Stimulated activated naive CD8-positive, alpha-beta T cell treated with anti-CD3 and anti-CD28 coated beads, Interleukin-15, Interleukin-2, amounts not matched to agents 100 ng/mL and 50 ng/mL, for 24 hours (primary cell): ENCODE data around the gene HBD.

Experiments used
- H3K27ac Mint-ChIP-seq: one replicate; pipeline ENCODE4 v1.8.0; 2021; ENCODE audit warnings: mild to moderate bottlenecking, mixed read lengths
- H3K27me3 Mint-ChIP-seq: one replicate; pipeline ENCODE4 v1.8.0; 2021; ENCODE audit warnings: mixed read lengths
- H3K36me3 Mint-ChIP-seq: one replicate; pipeline ENCODE4 v1.8.0; 2021; ENCODE audit warnings: low read depth, mixed read lengths
- H3K4me1 Mint-ChIP-seq: one replicate; pipeline ENCODE4 v1.8.0; 2021; ENCODE audit warnings: low read depth, mixed read lengths
- H3K4me3 Mint-ChIP-seq: one replicate; pipeline ENCODE4 v1.8.0; 2021; ENCODE audit warnings: mild to moderate bottlenecking, mixed read lengths
- H3K9me3 Mint-ChIP-seq: one replicate; pipeline ENCODE4 v1.8.0; 2021; ENCODE audit warnings: mixed read lengths

Gene HBD

DNA sequence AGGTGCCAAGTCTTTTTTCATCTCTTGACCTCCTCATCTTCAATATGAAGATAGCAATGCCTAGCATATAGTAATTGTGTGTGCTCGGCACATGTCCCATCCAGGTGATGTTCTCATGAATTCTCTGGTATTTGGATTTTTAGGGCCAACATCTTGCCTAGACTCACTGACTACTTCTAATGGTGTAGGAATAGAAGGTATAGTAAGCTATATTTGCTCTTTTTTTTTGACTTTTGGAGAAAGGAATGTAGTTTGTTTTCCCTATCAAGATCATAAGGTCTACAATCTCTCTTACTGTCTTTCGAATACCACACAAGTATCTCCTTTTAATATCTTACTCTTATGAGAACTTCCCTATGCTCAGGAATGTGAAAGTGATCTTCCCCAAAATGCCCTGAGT lies 3.2 kb downstream of the HBD start:
- Mint-ChIP-seq H3K36me3 (no peaks in the 10 kb centered on the region), H3K4me1 (peaks cover 4% of the 10 kb centered on the region), H3K27ac (no peak overlapping the region), H3K27me3 (peaks cover 12% of the 10 kb centered on the region), H3K9me3 (no peaks in the 10 kb centered on the region), H3K4me3 (no peak overlapping the region)

DNA sequence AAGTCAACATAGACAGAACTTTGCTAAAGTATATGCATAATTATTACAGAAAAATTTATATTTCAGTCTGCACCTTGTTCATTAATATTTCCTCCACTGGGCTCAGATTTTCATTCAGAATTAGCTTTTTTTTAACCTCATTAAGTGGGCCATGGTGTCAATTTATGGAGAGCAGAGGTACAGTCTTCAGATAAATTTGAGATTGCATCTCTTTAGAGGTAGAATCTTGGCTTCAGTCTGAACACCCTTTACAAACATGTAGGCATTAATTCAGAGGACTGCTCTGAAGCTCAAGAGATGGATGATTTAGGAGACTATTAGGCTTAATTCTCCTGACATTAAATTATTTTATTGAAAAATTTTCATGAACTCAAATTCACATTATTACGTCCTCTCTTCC lies 4.0 kb downstream of the HBD start:
- Mint-ChIP-seq H3K27me3 (peaks cover 7% of the 10 kb centered on the region), H3K27ac (no peak overlapping the region), H3K4me3 (no peak overlapping the region), H3K36me3 (no peaks in the 10 kb centered on the region), H3K4me1 (peaks cover 4% of the 10 kb centered on the region), H3K9me3 (no peaks in the 10 kb centered on the region)

DNA sequence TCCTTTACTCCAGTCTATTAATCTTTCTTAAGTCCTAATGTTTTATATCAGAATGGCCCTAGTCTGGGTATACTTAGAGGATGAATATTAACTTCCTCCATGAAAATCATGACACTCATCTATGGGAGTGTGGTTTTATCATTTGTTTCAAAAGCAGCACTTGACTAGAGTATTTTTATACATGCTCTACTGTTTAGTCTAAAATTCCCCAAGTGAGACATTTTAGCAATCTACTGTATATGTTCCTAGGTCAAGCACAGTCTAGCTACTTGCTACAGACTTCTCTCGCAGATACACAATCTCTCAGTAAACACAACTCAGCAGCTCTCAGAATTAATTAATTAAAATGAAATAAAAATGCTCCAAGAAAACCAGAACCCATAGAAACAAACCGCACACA lies 4.5 kb downstream of the HBD start:
- H3K4me3 Mint-ChIP-seq = no peak overlapping the region
- H3K4me1 Mint-ChIP-seq = peaks cover 4% of the 10 kb centered on the region
- peaks cover 5% of the 10 kb centered on the region for H3K27me3 Mint-ChIP-seq
- H3K36me3 Mint-ChIP-seq = no peaks in the 10 kb centered on the region
- no peaks in the 10 kb centered on the region for H3K9me3 Mint-ChIP-seq
- no peak overlapping the region for H3K27ac Mint-ChIP-seq

DNA sequence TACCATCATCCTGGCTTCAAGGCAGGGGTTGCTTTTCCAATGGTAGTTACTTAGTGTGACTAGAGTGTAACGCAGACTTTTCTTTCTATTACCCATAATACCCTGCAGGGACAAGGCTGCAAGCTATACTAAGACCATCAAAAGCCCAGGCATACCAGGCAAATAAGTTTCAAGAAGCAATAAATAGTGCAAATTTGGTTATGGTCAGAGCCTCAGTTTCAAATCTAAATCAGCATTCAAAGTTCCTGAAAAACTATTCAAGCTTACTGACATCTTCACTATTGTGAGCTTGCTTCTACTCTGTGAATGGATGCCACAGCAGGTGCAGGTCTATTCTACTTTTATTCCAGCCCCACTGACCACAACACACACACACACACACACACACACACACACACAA lies 4.9 kb downstream of the HBD start:
- H3K4me3 Mint-ChIP-seq = no peak overlapping the region
- H3K4me1 Mint-ChIP-seq = peaks cover under 1% of the 10 kb centered on the region
- H3K27ac Mint-ChIP-seq = no peak overlapping the region
- H3K36me3 Mint-ChIP-seq = no peaks in the 10 kb centered on the region
- H3K9me3 Mint-ChIP-seq = no peaks in the 10 kb centered on the region
- H3K27me3 Mint-ChIP-seq = peaks cover 5% of the 10 kb centered on the region

DNA sequence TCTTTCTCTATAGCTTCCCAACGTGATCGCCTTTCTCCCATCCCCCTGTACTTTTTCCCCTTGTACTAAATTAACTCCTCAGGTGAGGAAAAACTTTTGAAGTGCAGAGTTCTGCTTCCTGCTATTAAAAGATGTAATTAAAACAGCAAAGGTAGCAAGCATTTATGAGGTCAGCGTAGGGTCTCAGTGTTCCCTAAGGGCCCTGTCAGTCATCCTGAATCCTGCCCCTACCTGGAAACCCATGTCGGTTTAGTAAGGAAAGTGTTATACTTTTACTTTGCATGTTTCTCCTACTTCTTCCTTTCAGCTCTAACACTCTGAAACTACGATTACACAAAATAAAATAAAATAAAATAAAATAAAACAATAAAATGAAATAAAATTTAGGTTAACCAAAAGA lies 6.2 kb downstream of the HBD start:
- Mint-ChIP-seq H3K27ac (no peak overlapping the region), H3K9me3 (no peaks in the 10 kb centered on the region), H3K36me3 (no peaks in the 10 kb centered on the region), H3K4me3 (no peak overlapping the region), H3K4me1 (no peaks in the 10 kb centered on the region), H3K27me3 (peaks cover 5% of the 10 kb centered on the region)

DNA sequence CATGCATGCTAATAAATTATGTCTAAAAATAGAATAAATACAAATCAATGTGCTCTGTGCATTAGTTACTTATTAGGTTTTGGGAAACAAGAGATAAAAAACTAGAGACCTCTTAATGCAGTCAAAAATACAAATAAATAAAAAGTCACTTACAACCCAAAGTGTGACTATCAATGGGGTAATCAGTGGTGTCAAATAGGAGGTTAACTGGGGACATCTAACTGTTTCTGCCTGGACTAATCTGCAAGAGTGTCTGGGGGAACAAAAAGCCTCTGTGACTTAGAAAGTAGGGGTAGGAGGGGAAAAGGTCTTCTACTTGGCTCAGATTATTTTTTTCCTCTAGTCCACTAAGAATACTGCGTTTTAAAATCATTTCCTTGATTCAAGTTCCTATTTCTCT lies 6.6 kb downstream of the HBD start:
- H3K4me1 Mint-ChIP-seq = no peaks in the 10 kb centered on the region
- no peaks in the 10 kb centered on the region for H3K36me3 Mint-ChIP-seq
- no peak overlapping the region for H3K4me3 Mint-ChIP-seq

DNA sequence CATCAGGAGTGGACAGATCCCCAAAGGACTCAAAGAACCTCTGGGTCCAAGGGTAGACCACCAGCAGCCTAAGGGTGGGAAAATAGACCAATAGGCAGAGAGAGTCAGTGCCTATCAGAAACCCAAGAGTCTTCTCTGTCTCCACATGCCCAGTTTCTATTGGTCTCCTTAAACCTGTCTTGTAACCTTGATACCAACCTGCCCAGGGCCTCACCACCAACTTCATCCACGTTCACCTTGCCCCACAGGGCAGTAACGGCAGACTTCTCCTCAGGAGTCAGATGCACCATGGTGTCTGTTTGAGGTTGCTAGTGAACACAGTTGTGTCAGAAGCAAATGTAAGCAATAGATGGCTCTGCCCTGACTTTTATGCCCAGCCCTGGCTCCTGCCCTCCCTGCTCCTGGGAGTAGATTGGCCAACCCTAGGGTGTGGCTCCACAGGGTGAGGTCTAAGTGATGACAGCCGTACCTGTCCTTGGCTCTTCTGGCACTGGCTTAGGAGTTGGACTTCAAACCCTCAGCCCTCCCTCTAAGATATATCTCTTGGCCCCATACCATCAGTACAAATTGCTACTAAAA lies 7.5 kb downstream of the HBD start, which contains the start of gene HBB:
Gene HBB (minus strand): TSS at position 340 of the 579 bp plus-strand sequence. CDS start 50 bp downstream, at position 290.
- Mint-ChIP-seq H3K4me3 (no peak within 1 kb of the TSS), H3K9me3 (no peaks in the 10 kb centered on the region), H3K36me3 (no peaks in the 10 kb centered on the region), H3K4me1 (no peaks in the 10 kb centered on the region), H3K27ac (no peak within 1 kb of the TSS), H3K27me3 (peaks cover 5% of the 10 kb centered on the region)

More for the DNA sequence above, 6.6 kb downstream of the HBD start:
- H3K9me3 Mint-ChIP-seq = no peaks in the 10 kb centered on the region
- H3K27me3 Mint-ChIP-seq = peaks cover 5% of the 10 kb centered on the region
- H3K27ac Mint-ChIP-seq = no peak overlapping the region

DNA sequence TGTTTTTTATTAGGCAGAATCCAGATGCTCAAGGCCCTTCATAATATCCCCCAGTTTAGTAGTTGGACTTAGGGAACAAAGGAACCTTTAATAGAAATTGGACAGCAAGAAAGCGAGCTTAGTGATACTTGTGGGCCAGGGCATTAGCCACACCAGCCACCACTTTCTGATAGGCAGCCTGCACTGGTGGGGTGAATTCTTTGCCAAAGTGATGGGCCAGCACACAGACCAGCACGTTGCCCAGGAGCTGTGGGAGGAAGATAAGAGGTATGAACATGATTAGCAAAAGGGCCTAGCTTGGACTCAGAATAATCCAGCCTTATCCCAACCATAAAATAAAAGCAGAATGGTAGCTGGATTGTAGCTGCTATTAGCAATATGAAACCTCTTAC lies 8.8 kb downstream of the HBD start:
- Mint-ChIP-seq H3K4me1 (no peaks in the 10 kb centered on the region), H3K27ac (no peak overlapping the region), H3K36me3 (no peaks in the 10 kb centered on the region), H3K27me3 (peaks cover 5% of the 10 kb centered on the region), H3K4me3 (no peak overlapping the region), H3K9me3 (no peaks in the 10 kb centered on the region)

DNA sequence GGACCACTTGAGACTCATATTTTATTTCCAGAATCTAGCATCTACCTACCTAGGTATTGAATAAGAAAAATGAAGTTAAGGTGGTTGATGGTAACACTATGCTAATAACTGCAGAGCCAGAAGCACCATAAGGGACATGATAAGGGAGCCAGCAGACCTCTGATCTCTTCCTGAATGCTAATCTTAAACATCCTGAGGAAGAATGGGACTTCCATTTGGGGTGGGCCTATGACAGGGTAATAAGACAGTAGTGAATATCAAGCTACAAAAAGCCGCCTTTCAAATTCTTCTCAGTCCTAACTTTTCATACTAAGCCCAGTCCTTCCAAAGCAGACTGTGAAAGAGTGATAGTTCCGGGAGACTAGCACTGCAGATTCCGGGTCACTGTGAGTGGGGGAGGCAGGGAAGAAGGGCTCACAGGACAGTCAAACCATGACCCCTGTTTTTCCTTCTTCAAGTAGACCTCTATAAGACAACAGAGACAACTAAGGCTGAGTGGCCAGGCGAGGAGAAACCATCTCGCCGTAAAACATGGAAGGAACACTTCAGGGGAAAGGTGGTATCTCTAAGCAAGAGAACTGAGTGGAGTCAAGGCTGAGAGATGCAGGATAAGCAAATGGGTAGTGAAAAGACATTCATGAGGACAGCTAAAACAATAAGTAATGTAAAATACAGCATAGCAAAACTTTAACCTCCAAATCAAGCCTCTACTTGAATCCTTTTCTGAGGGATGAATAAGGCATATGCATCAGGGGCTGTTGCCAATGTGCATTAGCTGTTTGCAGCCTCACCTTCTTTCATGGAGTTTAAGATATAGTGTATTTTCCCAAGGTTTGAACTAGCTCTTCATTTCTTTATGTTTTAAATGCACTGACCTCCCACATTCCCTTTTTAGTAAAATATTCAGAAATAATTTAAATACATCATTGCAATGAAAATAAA lies 9.5 kb downstream of the HBD start:
- H3K36me3 Mint-ChIP-seq = no peaks in the 10 kb centered on the region
- H3K9me3 Mint-ChIP-seq = no peaks in the 10 kb centered on the region
- no peaks in the 10 kb centered on the region for H3K4me1 Mint-ChIP-seq

DNA sequence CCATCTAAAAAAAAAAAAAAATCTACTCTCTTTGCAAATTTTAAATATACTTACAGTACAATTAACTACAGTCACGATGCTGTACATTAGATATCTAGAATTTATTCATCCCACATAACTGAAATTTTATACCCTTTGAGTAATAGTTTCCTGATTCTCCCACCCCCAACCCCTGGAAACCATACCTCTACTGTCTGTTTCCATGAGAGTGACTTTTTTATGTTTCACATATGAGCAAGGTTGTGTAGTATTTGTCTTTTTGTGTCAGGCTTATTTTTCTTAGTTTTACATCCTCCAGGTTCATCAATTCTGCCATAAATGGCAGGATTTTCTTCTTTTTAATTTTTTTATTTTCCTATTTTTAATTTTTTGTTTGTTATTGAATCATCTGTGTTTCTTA lies 10.6 kb downstream of the HBD start:
- Mint-ChIP-seq H3K27me3 (peaks cover 5% of the 10 kb centered on the region), H3K27ac (no peak overlapping the region), H3K4me1 (no peaks in the 10 kb centered on the region), H3K9me3 (peaks cover 4% of the 10 kb centered on the region), H3K36me3 (no peaks in the 10 kb centered on the region), H3K4me3 (no peak overlapping the region)

More for the DNA sequence above, 9.5 kb downstream of the HBD start:
- Mint-ChIP-seq H3K27me3 (peaks cover 5% of the 10 kb centered on the region), H3K27ac (no peak overlapping the region), H3K4me3 (no peak overlapping the region)

DNA sequence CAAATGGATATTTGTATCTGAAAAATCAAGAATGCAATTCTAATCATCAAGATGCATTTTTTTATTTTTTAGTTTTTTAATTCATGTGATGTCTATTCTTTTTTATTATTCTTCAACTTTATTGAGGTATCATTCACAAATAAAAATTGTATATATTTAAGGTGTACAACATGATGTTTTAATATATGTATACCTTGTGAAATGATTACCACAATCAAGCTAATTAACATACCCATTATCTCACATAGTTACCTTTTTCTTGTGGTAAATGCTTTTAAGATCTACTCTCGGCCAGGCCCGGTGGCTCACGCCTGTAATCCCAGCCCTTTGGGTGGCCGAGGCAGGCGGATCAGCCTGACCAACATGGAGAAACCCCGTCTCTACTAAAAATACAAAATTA lies 11.1 kb downstream of the HBD start:
- peaks cover 4% of the 10 kb centered on the region for H3K9me3 Mint-ChIP-seq
- H3K27ac Mint-ChIP-seq = no peak overlapping the region
- H3K4me1 Mint-ChIP-seq = no peaks in the 10 kb centered on the region
- H3K27me3 Mint-ChIP-seq = peaks cover 5% of the 10 kb centered on the region
- no peak overlapping the region for H3K4me3 Mint-ChIP-seq
- no peaks in the 10 kb centered on the region for H3K36me3 Mint-ChIP-seq

DNA sequence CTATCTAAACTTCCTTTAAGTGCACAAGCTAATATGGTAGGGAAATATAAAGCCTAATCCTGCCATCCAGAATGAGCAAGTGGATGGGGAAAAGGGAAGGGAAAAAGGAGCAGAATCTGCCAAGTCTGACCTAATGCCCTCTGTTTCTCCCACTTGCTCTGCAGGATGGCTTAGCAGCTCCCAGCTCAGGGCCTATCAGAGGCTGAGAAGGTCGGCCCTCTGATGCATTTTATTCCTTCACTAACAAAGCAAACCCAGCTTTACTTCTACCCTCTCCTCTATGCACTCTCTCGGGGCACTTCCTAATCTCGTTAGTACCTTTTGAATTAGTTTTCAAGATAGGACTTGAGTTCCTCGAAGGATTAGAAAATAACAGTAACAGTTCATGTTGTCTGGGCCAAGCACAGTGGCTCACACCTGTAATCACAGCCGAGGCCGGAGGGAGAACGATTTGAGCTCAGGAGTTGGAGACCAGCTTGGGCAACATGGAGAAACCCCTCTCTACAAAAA lies 23.9 kb downstream of the HBD start:
- no peak overlapping the region for H3K4me3 Mint-ChIP-seq
- H3K9me3 Mint-ChIP-seq = no peaks in the 10 kb centered on the region

DNA sequence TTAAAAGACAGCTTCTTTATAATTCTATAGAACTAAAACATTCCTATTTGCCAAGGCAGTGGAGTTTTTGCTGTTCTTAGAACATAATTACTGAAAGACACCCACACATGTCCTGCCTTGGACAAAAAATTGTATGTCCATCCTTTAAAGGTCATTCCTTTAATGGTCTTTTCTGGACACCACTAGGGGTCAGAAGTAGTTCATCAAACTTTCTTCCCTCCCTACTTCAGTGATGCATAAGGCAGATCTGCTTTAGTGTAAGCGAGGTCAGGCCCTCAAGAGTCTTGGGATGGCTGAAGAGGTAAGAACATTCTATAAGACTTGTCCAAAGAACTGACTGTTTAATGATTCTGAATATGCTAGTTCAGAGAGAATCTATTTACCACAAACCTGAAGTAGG lies 29.5 kb downstream of the HBD start:
- Mint-ChIP-seq H3K9me3 (no peaks in the 10 kb centered on the region), H3K27ac (no peak overlapping the region), H3K27me3 (peaks cover 2% of the 10 kb centered on the region), H3K4me1 (no peaks in the 10 kb centered on the region), H3K4me3 (no peak overlapping the region), H3K36me3 (no peaks in the 10 kb centered on the region)

More for the DNA sequence above, 23.9 kb downstream of the HBD start:
- Mint-ChIP-seq H3K27me3 (peaks cover 4% of the 10 kb centered on the region), H3K36me3 (no peaks in the 10 kb centered on the region), H3K4me1 (no peaks in the 10 kb centered on the region), H3K27ac (no peak overlapping the region)

DNA sequence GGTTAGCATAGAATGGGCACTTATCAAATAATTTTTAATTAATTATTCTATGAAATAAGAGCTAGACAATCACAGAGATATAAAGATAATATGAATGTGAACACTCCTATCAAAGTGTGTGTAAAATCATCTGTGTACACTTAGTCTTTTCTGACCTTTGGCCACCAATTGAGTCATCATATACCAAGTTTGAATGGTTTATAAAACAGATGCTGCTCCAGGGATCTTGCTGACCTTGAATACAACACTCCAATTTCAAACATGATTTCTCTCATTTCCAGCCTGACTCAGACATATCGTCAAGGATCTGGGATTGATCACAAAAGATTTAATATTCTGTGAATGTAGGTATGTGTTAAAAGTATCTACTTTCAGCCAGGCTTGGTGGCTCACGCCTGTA lies 30.9 kb downstream of the HBD start:
- Mint-ChIP-seq H3K4me1 (no peaks in the 10 kb centered on the region), H3K4me3 (no peak overlapping the region), H3K36me3 (no peaks in the 10 kb centered on the region), H3K9me3 (no peaks in the 10 kb centered on the region), H3K27ac (no peak overlapping the region), H3K27me3 (peaks cover 5% of the 10 kb centered on the region)

DNA sequence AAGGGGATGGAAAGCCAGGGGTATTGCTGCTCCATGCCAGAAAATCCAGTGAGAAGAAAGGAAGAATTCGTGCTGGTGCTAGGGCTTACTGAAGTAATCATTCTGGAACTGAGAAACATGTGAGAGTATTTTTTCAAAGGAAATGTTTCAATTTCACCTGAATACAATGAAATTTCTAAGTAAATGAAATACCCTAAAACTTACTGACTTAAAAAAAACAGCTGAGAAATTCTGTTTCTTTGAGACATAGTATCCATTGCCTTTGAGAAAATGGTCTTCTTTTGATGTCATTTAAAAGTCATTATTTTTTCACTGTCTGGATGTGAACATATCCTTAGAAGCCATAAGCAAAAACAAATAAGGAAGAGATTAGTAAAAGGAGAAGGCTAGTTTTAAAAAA lies 33.7 kb downstream of the HBD start, which contains the start of gene OR51V1:
Gene OR51V1 (minus strand): TSS at position 101 of the 400 bp plus-strand sequence. CDS start 0 bp downstream, at position 101.
- H3K36me3 Mint-ChIP-seq = no peaks in the 10 kb centered on the region
- no peak within 1 kb of the TSS for H3K4me3 Mint-ChIP-seq
- no peaks in the 10 kb centered on the region for H3K9me3 Mint-ChIP-seq
- H3K27ac Mint-ChIP-seq = no peak within 1 kb of the TSS
- H3K27me3 Mint-ChIP-seq = peaks cover 5% of the 10 kb centered on the region
- H3K4me1 Mint-ChIP-seq = no peaks in the 10 kb centered on the region
